Osteoblast (primary cell): ENCODE data around the gene TRDMT1. TPM values are rescaled to one million over a fixed set of nuclear protein-coding genes. Genes with fewer than 3 reads are reported as not detected.

ENCODE experiments used
- DNase-seq: peaks from one replicate; pipeline ENCODE4 v3.0.0; 2011; ENCODE audit warnings: low spot score, mixed read lengths; ENCODE audit not compliant: insufficient read length; ENCODE audit errors: missing footprints
- H2AFZ ChIP-seq: 2 replicates; pipeline ENCODE4 v1.6.0; 2011; ENCODE audit warnings: mild to moderate bottlenecking, low read length
- H3K27ac ChIP-seq: 2 replicates; pipeline ENCODE4 v1.5.1; 2011; ENCODE audit warnings: mild to moderate bottlenecking, low read depth, low read length, moderate library complexity
- H3K27me3 ChIP-seq: 2 replicates; pipeline ENCODE4 v1.6.0; 2012; ENCODE audit warnings: mild to moderate bottlenecking, control low read depth, inconsistent platforms, low read length, moderate library complexity; ENCODE audit not compliant: insufficient read depth
- H3K36me3 ChIP-seq: 2 replicates; pipeline ENCODE4 v1.5.1; 2011; ENCODE audit warnings: mild to moderate bottlenecking, low read length, control low read depth, moderate library complexity; ENCODE audit not compliant: insufficient read depth
- H3K4me1 ChIP-seq: 2 replicates; pipeline ENCODE4 v1.5.1; 2011; ENCODE audit warnings: mild to moderate bottlenecking, low read length, control low read depth, moderate library complexity; ENCODE audit not compliant: insufficient read depth
- H3K4me2 ChIP-seq: 2 replicates; pipeline ENCODE4 v1.6.0; 2011; ENCODE audit warnings: mild to moderate bottlenecking, low read length; ENCODE audit not compliant: insufficient read depth
- H3K4me3 ChIP-seq: fragments of 200-600 bp; sonication (generic); 3 replicates; pipeline ENCODE4 v1.5.1; 2012; ENCODE audit warnings: mild to moderate bottlenecking, low read length, inconsistent platforms; ENCODE audit not compliant: insufficient read depth
- H3K79me2 ChIP-seq: 2 replicates; pipeline ENCODE4 v1.6.0; 2012; ENCODE audit warnings: mild to moderate bottlenecking, low read length, control low read depth, inconsistent platforms; ENCODE audit not compliant: insufficient read depth
- H3K9me3 ChIP-seq: 2 replicates; pipeline ENCODE4 v1.5.1; 2011; ENCODE audit warnings: low read depth, low read length, control low read depth
- H4K20me1 ChIP-seq: 2 replicates; pipeline ENCODE4 v1.6.0; 2012; ENCODE audit warnings: mild to moderate bottlenecking, low read length, control low read depth; ENCODE audit not compliant: insufficient read depth
- total RNA-seq: library from RNA; depleted of rRNA; stranded (reverse); fragments of >200 nt; gene quantifications from 2 replicates; pipeline ENCODE4 v1.2.3, GENCODE V29; 2012
- TF ChIP-seq, protein P1 (sequence below): IDR thresholded peaks from 2 replicates; pipeline ENCODE4 v1.5.1; 2011; ENCODE audit warnings: mild to moderate bottlenecking, low read depth, low read length, moderate library complexity; ENCODE audit errors: extremely low read depth

TRDMT1 gene
- total RNA-seq, 1 donor = 7.6 TPM

DNA sequence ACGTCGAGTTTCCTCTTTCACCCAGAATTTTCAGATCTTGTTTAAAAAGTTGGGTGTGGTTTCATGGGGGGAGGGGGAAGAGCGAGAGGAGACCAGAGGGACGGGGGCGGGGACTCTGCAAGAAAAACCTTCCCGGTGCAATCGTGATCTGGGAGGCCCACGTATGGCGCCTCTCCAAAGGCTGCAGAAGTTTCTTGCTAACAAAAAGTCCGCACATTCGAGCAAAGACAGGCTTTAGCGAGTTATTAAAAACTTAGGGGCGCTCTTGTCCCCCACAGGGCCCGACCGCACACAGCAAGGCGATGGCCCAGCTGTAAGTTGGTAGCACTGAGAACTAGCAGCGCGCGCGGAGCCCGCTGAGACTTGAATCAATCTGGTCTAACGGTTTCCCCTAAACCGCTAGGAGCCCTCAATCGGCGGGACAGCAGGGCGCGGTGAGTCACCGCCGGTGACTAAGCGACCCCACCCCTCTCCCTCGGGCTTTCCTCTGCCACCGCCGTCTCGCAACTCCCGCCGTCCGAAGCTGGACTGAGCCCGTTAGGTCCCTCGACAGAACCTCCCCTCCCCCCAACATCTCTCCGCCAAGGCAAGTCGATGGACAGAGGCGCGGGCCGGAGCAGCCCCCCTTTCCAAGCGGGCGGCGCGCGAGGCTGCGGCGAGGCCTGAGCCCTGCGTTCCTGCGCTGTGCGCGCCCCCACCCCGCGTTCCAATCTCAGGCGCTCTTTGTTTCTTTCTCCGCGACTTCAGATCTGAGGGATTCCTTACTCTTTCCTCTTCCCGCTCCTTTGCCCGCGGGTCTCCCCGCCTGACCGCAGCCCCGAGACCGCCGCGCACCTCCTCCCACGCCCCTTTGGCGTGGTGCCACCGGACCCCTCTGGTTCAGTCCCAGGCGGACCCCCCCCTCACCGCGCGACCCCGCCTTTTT lies 26.9 kb upstream of the TRDMT1 start, which contains the start of gene VIM:
VIM (plus strand) TSS at position 151 of the 925 bp plus-strand sequence. CDS start 1,182 bp downstream, outside the sequence.
- H4K20me1 ChIP-seq = peaks cover 40% of the 10 kb centered on the region
- H3K4me2 ChIP-seq = peak within 1 kb of the TSS; percentile 95
- H3K4me1 ChIP-seq = peaks cover 33% of the 10 kb centered on the region
- no peaks in the 10 kb centered on the region for H3K27me3 ChIP-seq
- H3K36me3 ChIP-seq = peaks cover 34% of the 10 kb centered on the region
- DNase-seq = peak; percentile 91
- peak within 1 kb of the TSS; percentile 88 for H3K27ac ChIP-seq
- H3K79me2 ChIP-seq = peaks cover 50% of the 10 kb centered on the region
- H3K4me3 ChIP-seq = peak within 1 kb of the TSS; percentile 95
- peak within 1 kb of the TSS; percentile 74 for H2AFZ ChIP-seq
- TF ChIP-seq, protein P1, sequence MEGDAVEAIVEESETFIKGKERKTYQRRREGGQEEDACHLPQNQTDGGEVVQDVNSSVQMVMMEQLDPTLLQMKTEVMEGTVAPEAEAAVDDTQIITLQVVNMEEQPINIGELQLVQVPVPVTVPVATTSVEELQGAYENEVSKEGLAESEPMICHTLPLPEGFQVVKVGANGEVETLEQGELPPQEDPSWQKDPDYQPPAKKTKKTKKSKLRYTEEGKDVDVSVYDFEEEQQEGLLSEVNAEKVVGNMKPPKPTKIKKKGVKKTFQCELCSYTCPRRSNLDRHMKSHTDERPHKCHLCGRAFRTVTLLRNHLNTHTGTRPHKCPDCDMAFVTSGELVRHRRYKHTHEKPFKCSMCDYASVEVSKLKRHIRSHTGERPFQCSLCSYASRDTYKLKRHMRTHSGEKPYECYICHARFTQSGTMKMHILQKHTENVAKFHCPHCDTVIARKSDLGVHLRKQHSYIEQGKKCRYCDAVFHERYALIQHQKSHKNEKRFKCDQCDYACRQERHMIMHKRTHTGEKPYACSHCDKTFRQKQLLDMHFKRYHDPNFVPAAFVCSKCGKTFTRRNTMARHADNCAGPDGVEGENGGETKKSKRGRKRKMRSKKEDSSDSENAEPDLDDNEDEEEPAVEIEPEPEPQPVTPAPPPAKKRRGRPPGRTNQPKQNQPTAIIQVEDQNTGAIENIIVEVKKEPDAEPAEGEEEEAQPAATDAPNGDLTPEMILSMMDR = no peak
- H3K9me3 ChIP-seq = no peaks in the 10 kb centered on the region

DNA sequence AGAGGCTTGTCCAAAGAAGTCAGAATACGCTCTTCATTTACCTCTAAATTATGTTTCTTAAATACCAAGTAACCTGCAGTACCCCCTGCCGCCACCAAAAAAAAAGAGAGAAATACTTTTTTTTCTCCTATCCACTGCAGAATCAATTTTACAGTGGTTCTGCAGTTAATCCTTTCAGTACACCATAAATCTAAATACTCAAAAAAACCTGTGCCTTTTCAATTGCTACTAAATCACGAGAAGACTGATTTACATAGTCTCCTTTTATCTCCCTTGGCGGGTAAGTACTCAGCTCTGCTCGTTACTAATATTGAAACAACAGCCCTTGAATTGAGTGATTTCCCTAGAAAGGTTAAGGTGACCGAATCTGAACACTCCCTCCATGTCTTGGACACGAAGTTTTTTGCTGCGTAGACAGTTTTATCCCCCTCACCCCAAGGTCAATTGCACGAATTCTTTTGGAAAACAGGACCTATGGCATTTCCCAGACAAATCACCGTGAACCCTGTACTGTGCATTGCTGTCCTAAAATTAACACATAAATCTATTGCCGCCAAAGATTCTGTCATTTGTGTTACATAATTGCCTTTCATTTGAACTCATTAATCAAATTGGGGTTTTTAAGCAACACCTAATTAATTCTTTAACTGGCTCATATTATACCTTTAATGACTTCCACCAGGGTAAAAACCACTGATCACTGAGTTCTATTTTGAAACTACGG lies 26.1 kb upstream of the TRDMT1 start:
- Histone ChIP-seq H3K4me2 (peak overlapping the region; percentile 95), H3K9me3 (no peaks in the 10 kb centered on the region), H2AFZ (peak overlapping the region; percentile 25), H3K79me2 (peaks cover 43% of the 10 kb centered on the region), H3K4me3 (peak overlapping the region; percentile 95), H3K4me1 (peaks cover 25% of the 10 kb centered on the region), H4K20me1 (peaks cover 33% of the 10 kb centered on the region), H3K27ac (peak overlapping the region; percentile 88), H3K27me3 (no peaks in the 10 kb centered on the region), H3K36me3 (peaks cover 26% of the 10 kb centered on the region)
- TF ChIP-seq, protein P1 = peak; percentile 48
- DNase-seq = no peak

GRCh38 chr10:17226891-17227303 lies 25.4 kb upstream of the TRDMT1 start:
- H2AFZ ChIP-seq = peak overlapping the region; percentile 74
- H3K4me3 ChIP-seq = peak overlapping the region; percentile 95
- H3K4me2 ChIP-seq = peak overlapping the region; percentile 95
- TF ChIP-seq, protein P1 = no peak
- no peaks in the 10 kb centered on the region for H3K27me3 ChIP-seq
- H3K27ac ChIP-seq = peak overlapping the region; percentile 88
- H3K79me2 ChIP-seq = peaks cover 37% of the 10 kb centered on the region
- peaks cover 27% of the 10 kb centered on the region for H4K20me1 ChIP-seq
- DNase-seq = no peak
- H3K4me1 ChIP-seq = peaks cover 19% of the 10 kb centered on the region
- no peaks in the 10 kb centered on the region for H3K9me3 ChIP-seq
- H3K36me3 ChIP-seq = peaks cover 20% of the 10 kb centered on the region
